K562 (cell line): ENCODE measurements around the gene MCCD1. TPM values are rescaled to one million over a fixed set of nuclear protein-coding genes. Genes with fewer than 3 reads are reported as not detected.
A peak's percentile ranks its signal among the peaks of the same experiment; 100 is the strongest.

Source experiments
- BMI1 ChIP-seq: fragments of 150-350 bp; IDR thresholded peaks from 2 replicates; pipeline ENCODE4 v1.6.1; 2014; ENCODE audit warnings: low read length
- CBX3 ChIP-seq, 2 experiments: IDR thresholded peaks; 1 replicate in 1 of 2; 2 replicates in 1 of 2; pipeline ENCODE4 v1.6.1; 2012; ENCODE audit warnings: inconsistent platforms in 2 of 2, low read length in 2 of 2, borderline replicate concordance in 1 of 2, control low read depth in 1 of 2
- FOXM1 ChIP-seq, 2 experiments: fragments of 450-650 bp in 1 of 2; sonication (generic) in 1 of 2; formaldehyde crosslinking in 1 of 2; IDR thresholded peaks; 2 replicates each; pipeline versions ENCODE4 v1.6.1 to v1.9.0; 2017 to 2022; ENCODE audit warnings: low read depth in 2 of 2, mild to moderate bottlenecking in 2 of 2, missing genetic modification reagents in 1 of 2, moderate library complexity in 1 of 2
- HNRNPL ChIP-seq: fragments of 200-400 bp; formaldehyde crosslinking; IDR thresholded peaks from 2 replicates; pipeline ENCODE4 v1.6.1; 2017; ENCODE audit warnings: low read depth, mild to moderate bottlenecking, low read length
- NKRF ChIP-seq: fragments of 450-650 bp; IDR thresholded peaks from 2 replicates; pipeline ENCODE4 v1.6.1; 2016; ENCODE audit warnings: borderline replicate concordance
- NR2F6 ChIP-seq: fragments of 450-650 bp; formaldehyde crosslinking; IDR thresholded peaks from 2 replicates; pipeline ENCODE4 v1.4.0; 2020; ENCODE audit warnings: mild to moderate bottlenecking
- PCBP1 ChIP-seq: fragments of 200-400 bp; formaldehyde crosslinking; IDR thresholded peaks from 2 replicates; pipeline ENCODE4 v1.6.1; 2018; ENCODE audit warnings: mild to moderate bottlenecking, low read depth, low read length; ENCODE audit not compliant: poor library complexity, severe bottlenecking
- POLR2G ChIP-seq: fragments of 200-400 bp; formaldehyde crosslinking; IDR thresholded peaks from 2 replicates; pipeline ENCODE4 v1.6.1; 2017; ENCODE audit warnings: low read depth, mild to moderate bottlenecking, antibody characterized with exemption, low read length, moderate library complexity
- SMAD1 ChIP-seq: fragments of 150-350 bp; IDR thresholded peaks from 2 replicates; pipeline ENCODE4 v1.6.1; 2014; ENCODE audit warnings: low read length, low read depth; ENCODE audit not compliant: partially characterized antibody
- SRSF7 ChIP-seq: fragments of 200-400 bp; formaldehyde crosslinking; optimal IDR thresholded peaks from 2 replicates; pipeline ENCODE3; 2017; ENCODE audit warnings: mild to moderate bottlenecking, low read depth, low read length
- SUPT5H ChIP-seq: fragments of 450-650 bp; IDR thresholded peaks from 2 replicates; pipeline ENCODE4 v1.6.1; 2016
- ZBTB43 ChIP-seq: sonication (generic); formaldehyde crosslinking; IDR thresholded peaks from 2 replicates; pipeline ENCODE4 v1.8.0; 2023; ENCODE audit warnings: mild to moderate bottlenecking, missing genetic modification reagents
- ZFP30 ChIP-seq: fragments of 250-450 bp; sonication (Bioruptor Pico); IDR thresholded peaks from 2 replicates; pipeline ENCODE4 v1.8.0; 2022; ENCODE audit warnings: moderate library complexity, mild to moderate bottlenecking, inconsistent platforms, borderline replicate concordance
- ZNF232 ChIP-seq: sonication (generic); formaldehyde crosslinking; IDR thresholded peaks from 2 replicates; pipeline ENCODE4 v1.8.0; 2022; ENCODE audit warnings: mild to moderate bottlenecking, missing genetic modification reagents
- ZNF354B ChIP-seq: fragments of 250-450 bp; sonication (Bioruptor Pico); IDR thresholded peaks from 2 replicates; pipeline ENCODE4 v1.4.0; 2020
- ZNF551 ChIP-seq: fragments of 250-450 bp; sonication (Bioruptor Pico); IDR thresholded peaks from 2 replicates; pipeline ENCODE4 v1.5.0; 2021; ENCODE audit warnings: mild to moderate bottlenecking, moderate library complexity
- ZNF668 ChIP-seq: fragments of 250-450 bp; sonication (Bioruptor Pico); IDR thresholded peaks from 2 replicates; pipeline ENCODE4 v1.8.0; 2022; ENCODE audit warnings: mild to moderate bottlenecking, inconsistent platforms
- polyA plus RNA-seq, 8 experiments: library from polyadenylated mRNA; depleted of rRNA in 4 of 8; stranded (reverse) in 5 of 8; unstranded in 3 of 8; fragments of >200 nt; fragmentation: Nextera tagmentation in 2 of 8; fragmentation: Illumina TruSeq in 1 of 8; extraction: Ambion mirVana in 2 of 8; extraction: Trizol in 1 of 8; gene quantifications; 2 replicates each; pipeline versions ENCODE4 v1.2.1 to v1.2.3, GENCODE V29; 2011 to 2014; ENCODE audit warnings: inconsistent platforms in 1 of 8, missing spikeins in 1 of 8
- total RNA-seq, 7 experiments: library from RNA; depleted of rRNA in 6 of 7; stranded (reverse); fragments of >200 nt in 6 of 7; fragmentation: Illumina TruSeq in 2 of 7; extraction: Trizol in 2 of 7; gene quantifications; 2 replicates each; pipeline versions ENCODE4 v1.2.1 to v1.2.3, GENCODE V29; 2011 to 2021; ENCODE audit warnings: low replicate concordance in 1 of 7
- TF ChIP-seq, protein P1 (sequence below): conservative IDR thresholded peaks from 2 replicates; pipeline ENCODE4 v1.6.1; 2011; ENCODE audit warnings: low read depth, mild to moderate bottlenecking, low read length; ENCODE audit not compliant: control insufficient read depth
- TF ChIP-seq, protein P2 (sequence below): fragments of 250-450 bp; sonication (Bioruptor Pico); IDR thresholded peaks from 2 replicates; pipeline ENCODE4 v1.5.0; 2021
- TF ChIP-seq, protein P3 (sequence below): fragments of 450-650 bp; IDR thresholded peaks from 2 replicates; pipeline ENCODE4 v1.6.1; 2014; ENCODE audit warnings: low read depth, mild to moderate bottlenecking, moderate library complexity, borderline replicate concordance

MCCD1 gene
- total and polyA plus RNA-seq, 9 of the 15 experiments (the other 6 are each of a cell fraction or from before 2014, with no cell fraction given): not detected

DNA sequence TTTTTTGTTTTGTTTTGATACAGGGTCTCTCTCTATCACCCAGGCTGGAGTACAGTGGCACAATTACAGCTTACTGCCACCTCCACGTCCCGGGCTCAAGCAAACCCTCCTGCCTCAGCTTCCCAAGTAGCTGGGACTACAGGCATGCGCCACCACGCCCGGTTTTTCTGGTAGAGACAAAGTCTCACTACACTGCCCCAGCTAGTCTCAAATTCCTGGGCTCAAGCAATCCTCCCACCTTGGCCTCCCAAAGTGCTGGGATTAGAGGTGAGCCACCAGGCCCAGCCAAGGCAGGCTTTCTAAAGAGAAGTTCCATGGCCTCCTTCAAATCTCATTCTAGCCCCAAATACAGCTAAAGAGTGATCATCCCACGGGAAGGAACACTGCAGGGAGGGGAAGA lies 5.2 kb downstream of the MCCD1 start (continued):
- TF ChIP-seq NKRF (no peak), ZNF551 (peak; percentile 69; the same call in 1 of the 2 replicates), BMI1 (no peak), NR2F6 (CRISPR knock-in tag) (no peak), ZFP30 (CRISPR knock-in tag) (no peak), FOXM1 (IDR thresholded peaks at IDR 0.05; ENCODE audit: low read depth) (no peak), FOXM1 (CRISPR knock-in tag; IDR thresholded peaks at IDR 0.05; ENCODE audit: low read depth) (no peak), ZNF232 (CRISPR knock-in tag) (no peak), ZBTB43 (CRISPR knock-in tag) (no peak), SRSF7 (no peak), ZNF354B (CRISPR knock-in tag) (no peak), ZNF668 (CRISPR knock-in tag) (no peak), SUPT5H (peak; percentile 62), SMAD1 (no peak), CBX3 (IDR thresholded peaks at IDR 0.05; ENCODE audit: borderline replicate concordance in 1 of 2, low read length in 2 of 2) (no peak), HNRNPL (no peak), PCBP1 (no peak), POLR2G (no peak)
- TF ChIP-seq, protein P1, sequence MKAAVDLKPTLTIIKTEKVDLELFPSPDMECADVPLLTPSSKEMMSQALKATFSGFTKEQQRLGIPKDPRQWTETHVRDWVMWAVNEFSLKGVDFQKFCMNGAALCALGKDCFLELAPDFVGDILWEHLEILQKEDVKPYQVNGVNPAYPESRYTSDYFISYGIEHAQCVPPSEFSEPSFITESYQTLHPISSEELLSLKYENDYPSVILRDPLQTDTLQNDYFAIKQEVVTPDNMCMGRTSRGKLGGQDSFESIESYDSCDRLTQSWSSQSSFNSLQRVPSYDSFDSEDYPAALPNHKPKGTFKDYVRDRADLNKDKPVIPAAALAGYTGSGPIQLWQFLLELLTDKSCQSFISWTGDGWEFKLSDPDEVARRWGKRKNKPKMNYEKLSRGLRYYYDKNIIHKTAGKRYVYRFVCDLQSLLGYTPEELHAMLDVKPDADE: no peak
- TF ChIP-seq, protein P2, sequence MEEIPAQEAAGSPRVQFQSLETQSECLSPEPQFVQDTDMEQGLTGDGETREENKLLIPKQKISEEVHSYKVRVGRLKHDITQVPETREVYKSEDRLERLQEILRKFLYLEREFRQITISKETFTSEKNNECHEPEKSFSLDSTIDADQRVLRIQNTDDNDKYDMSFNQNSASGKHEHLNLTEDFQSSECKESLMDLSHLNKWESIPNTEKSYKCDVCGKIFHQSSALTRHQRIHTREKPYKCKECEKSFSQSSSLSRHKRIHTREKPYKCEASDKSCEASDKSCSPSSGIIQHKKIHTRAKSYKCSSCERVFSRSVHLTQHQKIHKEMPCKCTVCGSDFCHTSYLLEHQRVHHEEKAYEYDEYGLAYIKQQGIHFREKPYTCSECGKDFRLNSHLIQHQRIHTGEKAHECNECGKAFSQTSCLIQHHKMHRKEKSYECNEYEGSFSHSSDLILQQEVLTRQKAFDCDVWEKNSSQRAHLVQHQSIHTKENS (CRISPR knock-in tag): no peak
- TF ChIP-seq, protein P3, sequence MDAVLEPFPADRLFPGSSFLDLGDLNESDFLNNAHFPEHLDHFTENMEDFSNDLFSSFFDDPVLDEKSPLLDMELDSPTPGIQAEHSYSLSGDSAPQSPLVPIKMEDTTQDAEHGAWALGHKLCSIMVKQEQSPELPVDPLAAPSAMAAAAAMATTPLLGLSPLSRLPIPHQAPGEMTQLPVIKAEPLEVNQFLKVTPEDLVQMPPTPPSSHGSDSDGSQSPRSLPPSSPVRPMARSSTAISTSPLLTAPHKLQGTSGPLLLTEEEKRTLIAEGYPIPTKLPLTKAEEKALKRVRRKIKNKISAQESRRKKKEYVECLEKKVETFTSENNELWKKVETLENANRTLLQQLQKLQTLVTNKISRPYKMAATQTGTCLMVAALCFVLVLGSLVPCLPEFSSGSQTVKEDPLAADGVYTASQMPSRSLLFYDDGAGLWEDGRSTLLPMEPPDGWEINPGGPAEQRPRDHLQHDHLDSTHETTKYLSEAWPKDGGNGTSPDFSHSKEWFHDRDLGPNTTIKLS: no peak
